Neural progenitor cell (in vitro differentiated cells): ENCODE measurements around the gene LRP2BP.

Source experiments
- EZH2 ChIP-seq: fragments of 200-600 bp; sonication (generic); IDR thresholded peaks from 2 replicates; pipeline ENCODE4 v1.6.1; 2017; ENCODE audit warnings: antibody characterized with exemption, mild to moderate bottlenecking, moderate library complexity
- TF ChIP-seq, protein P1 (sequence below): fragments of 200-600 bp; sonication (generic); IDR thresholded peaks from 2 replicates; pipeline ENCODE4 v1.5.1; 2017; ENCODE audit warnings: antibody characterized with exemption, mild to moderate bottlenecking

DNA sequence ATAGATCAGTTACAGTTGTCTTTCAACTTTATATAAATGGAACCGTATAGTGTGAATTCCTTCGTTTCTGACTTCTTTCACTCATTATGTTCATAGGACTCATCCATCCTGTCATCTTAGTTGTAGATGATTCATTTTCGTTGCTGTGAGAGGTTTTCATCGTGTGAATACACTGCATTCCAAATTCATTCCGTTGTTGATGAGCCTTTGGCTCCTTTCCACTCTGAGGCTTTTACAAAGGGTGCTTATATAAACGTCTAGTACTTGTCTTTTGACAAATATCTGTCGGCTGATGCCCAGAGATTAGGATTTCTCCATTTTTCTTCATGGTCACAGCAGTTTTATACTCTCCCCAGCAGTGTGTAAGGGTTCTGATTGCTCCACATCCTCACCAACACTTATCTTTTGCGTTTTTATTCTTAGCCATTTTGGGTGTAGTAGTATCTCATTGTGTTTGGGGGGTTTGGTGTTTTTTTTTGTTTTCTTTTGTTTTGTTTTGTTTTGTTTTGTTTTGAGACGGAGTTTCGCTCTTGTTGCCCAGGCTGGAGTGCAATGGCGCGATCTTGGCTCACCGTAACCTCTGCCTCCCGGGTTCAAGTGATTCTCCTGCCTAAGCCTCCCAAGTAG is 48.6 kb downstream of the LRP2BP start:
- TF ChIP-seq, protein P1, sequence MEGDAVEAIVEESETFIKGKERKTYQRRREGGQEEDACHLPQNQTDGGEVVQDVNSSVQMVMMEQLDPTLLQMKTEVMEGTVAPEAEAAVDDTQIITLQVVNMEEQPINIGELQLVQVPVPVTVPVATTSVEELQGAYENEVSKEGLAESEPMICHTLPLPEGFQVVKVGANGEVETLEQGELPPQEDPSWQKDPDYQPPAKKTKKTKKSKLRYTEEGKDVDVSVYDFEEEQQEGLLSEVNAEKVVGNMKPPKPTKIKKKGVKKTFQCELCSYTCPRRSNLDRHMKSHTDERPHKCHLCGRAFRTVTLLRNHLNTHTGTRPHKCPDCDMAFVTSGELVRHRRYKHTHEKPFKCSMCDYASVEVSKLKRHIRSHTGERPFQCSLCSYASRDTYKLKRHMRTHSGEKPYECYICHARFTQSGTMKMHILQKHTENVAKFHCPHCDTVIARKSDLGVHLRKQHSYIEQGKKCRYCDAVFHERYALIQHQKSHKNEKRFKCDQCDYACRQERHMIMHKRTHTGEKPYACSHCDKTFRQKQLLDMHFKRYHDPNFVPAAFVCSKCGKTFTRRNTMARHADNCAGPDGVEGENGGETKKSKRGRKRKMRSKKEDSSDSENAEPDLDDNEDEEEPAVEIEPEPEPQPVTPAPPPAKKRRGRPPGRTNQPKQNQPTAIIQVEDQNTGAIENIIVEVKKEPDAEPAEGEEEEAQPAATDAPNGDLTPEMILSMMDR: no peak
- TF ChIP-seq EZH2: no peak
